HCT116 (cell line): ENCODE results near the gene PDE6B.

Source experiments
- ELF1 ChIP-seq: IDR thresholded peaks from 2 replicates; pipeline ENCODE4 v1.6.1; 2012; ENCODE audit warnings: low read depth, borderline replicate concordance
- EZH2 ChIP-seq: fragments of 200-600 bp; sonication (generic); IDR thresholded peaks from 2 replicates; pipeline ENCODE4 v1.6.1; 2017; ENCODE audit warnings: antibody characterized with exemption, mixed run types
- EZH2phosphoT487 ChIP-seq: fragments of 200-600 bp; IDR thresholded peaks from 2 replicates; pipeline ENCODE4 v1.6.1; 2018; ENCODE audit warnings: antibody characterized with exemption, borderline replicate concordance
- POLR2A ChIP-seq: IDR thresholded peaks from 2 replicates; pipeline ENCODE4 v1.7.0; 2011; ENCODE audit warnings: borderline replicate concordance; ENCODE audit not compliant: insufficient read depth, insufficient read length; ENCODE audit errors: extremely low read depth
- POLR2AphosphoS5 ChIP-seq: IDR thresholded peaks from 2 replicates; pipeline ENCODE4 v1.6.1; 2011; ENCODE audit warnings: mild to moderate bottlenecking, low read depth, low read length, moderate library complexity
- SP1 ChIP-seq: IDR thresholded peaks from 2 replicates; pipeline ENCODE4 v1.6.1; 2012; ENCODE audit warnings: low read depth
- ZFX ChIP-seq: fragments of 450-650 bp; IDR thresholded peaks from 2 replicates; pipeline ENCODE4 v1.6.1; 2017
- TF ChIP-seq, protein P1 (sequence below), 3 experiments: fragments of 200-600 bp in 1 of 3; sonication (generic) in 1 of 3; IDR thresholded peaks in 2 of 3; conservative IDR thresholded peaks in 1 of 3; 2 replicates each; pipeline ENCODE4 v1.5.1; 2012 to 2017; ENCODE audit warnings: low read depth in 2 of 3, low read length in 2 of 3, antibody characterized with exemption in 1 of 3, borderline replicate concordance in 1 of 3, control low read depth in 1 of 3, mild to moderate bottlenecking in 1 of 3, mixed read lengths in 1 of 3, mixed run types in 1 of 3, moderate library complexity in 1 of 3; ENCODE audit not compliant: insufficient read depth in 1 of 3
- TF ChIP-seq, protein P2 (sequence below): IDR thresholded peaks from 2 replicates; pipeline ENCODE4 v1.6.1; 2012; ENCODE audit warnings: low read depth
- TF ChIP-seq, protein P3 (sequence below): IDR thresholded peaks from 2 replicates; pipeline ENCODE4 v1.6.1; 2012

DNA sequence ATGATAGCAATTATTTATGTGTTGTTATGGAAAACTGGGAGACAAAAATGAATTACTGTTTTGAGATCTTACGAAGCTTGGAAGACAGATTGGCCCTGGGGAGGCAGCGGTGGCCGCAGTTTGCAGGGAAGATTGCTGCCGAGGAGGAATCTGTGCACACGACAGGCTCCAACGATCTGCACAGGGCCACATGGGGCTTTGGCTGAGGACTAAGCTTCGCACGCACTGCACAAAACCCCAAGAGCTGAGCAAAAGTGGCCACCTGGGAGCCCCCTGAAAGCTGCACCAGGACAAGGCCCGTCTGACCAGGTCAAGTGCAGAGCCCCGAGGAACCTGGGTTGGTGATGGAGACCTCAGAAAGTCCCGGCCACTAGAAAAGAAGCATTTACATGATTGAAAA, 5.2 kb upstream of the PDE6B start:
- TF ChIP-seq, protein P1, sequence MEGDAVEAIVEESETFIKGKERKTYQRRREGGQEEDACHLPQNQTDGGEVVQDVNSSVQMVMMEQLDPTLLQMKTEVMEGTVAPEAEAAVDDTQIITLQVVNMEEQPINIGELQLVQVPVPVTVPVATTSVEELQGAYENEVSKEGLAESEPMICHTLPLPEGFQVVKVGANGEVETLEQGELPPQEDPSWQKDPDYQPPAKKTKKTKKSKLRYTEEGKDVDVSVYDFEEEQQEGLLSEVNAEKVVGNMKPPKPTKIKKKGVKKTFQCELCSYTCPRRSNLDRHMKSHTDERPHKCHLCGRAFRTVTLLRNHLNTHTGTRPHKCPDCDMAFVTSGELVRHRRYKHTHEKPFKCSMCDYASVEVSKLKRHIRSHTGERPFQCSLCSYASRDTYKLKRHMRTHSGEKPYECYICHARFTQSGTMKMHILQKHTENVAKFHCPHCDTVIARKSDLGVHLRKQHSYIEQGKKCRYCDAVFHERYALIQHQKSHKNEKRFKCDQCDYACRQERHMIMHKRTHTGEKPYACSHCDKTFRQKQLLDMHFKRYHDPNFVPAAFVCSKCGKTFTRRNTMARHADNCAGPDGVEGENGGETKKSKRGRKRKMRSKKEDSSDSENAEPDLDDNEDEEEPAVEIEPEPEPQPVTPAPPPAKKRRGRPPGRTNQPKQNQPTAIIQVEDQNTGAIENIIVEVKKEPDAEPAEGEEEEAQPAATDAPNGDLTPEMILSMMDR (IDR thresholded peaks at IDR 0.05 in 2 of 3, conservative IDR thresholded peaks at IDR 0.05 in 1 of 3; ENCODE audit: borderline replicate concordance in 1 of 3, insufficient read depth in 1 of 3, low read depth in 2 of 3, low read length in 2 of 3), result no peak
- no peak for TF ChIP-seq POLR2AphosphoS5
- TF ChIP-seq EZH2, result no peak
- TF ChIP-seq EZH2phosphoT487, result no peak
- TF ChIP-seq POLR2A, result no peak
- no peak for TF ChIP-seq ELF1
- TF ChIP-seq SP1, result no peak
- TF ChIP-seq ZFX, result no peak
- TF ChIP-seq, protein P2, sequence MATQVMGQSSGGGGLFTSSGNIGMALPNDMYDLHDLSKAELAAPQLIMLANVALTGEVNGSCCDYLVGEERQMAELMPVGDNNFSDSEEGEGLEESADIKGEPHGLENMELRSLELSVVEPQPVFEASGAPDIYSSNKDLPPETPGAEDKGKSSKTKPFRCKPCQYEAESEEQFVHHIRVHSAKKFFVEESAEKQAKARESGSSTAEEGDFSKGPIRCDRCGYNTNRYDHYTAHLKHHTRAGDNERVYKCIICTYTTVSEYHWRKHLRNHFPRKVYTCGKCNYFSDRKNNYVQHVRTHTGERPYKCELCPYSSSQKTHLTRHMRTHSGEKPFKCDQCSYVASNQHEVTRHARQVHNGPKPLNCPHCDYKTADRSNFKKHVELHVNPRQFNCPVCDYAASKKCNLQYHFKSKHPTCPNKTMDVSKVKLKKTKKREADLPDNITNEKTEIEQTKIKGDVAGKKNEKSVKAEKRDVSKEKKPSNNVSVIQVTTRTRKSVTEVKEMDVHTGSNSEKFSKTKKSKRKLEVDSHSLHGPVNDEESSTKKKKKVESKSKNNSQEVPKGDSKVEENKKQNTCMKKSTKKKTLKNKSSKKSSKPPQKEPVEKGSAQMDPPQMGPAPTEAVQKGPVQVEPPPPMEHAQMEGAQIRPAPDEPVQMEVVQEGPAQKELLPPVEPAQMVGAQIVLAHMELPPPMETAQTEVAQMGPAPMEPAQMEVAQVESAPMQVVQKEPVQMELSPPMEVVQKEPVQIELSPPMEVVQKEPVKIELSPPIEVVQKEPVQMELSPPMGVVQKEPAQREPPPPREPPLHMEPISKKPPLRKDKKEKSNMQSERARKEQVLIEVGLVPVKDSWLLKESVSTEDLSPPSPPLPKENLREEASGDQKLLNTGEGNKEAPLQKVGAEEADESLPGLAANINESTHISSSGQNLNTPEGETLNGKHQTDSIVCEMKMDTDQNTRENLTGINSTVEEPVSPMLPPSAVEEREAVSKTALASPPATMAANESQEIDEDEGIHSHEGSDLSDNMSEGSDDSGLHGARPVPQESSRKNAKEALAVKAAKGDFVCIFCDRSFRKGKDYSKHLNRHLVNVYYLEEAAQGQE, result no peak
- TF ChIP-seq, protein P3, sequence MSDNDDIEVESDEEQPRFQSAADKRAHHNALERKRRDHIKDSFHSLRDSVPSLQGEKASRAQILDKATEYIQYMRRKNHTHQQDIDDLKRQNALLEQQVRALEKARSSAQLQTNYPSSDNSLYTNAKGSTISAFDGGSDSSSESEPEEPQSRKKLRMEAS, result no peak
